ENCODE results near the gene FEM1B.

The FEM1B gene

DNA sequence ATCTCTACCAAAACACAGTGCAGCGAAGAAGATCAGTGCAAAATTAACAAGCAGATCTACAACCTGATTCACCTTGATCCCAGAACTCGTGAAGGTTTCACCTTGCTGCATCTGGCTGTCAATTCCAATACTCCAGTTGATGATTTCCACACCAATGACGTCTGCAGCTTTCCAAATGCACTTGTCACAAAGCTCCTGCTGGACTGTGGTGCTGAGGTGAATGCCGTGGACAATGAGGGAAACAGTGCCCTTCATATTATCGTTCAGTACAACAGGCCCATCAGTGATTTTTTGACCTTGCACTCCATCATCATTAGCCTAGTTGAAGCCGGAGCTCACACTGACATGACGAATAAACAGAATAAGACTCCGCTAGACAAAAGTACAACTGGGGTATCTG, 13.2 kb downstream of the FEM1B start:
- Histone ChIP-seq H3K4me3 (ENCODE audit: low read length) (no peak overlapping the region), H3K9ac (ENCODE audit: low read length) (no peak overlapping the region), H3K36me3 (ENCODE audit: control insufficient read depth, low read depth, low read length) (peaks cover 33% of the 10 kb centered on the region)

DNA sequence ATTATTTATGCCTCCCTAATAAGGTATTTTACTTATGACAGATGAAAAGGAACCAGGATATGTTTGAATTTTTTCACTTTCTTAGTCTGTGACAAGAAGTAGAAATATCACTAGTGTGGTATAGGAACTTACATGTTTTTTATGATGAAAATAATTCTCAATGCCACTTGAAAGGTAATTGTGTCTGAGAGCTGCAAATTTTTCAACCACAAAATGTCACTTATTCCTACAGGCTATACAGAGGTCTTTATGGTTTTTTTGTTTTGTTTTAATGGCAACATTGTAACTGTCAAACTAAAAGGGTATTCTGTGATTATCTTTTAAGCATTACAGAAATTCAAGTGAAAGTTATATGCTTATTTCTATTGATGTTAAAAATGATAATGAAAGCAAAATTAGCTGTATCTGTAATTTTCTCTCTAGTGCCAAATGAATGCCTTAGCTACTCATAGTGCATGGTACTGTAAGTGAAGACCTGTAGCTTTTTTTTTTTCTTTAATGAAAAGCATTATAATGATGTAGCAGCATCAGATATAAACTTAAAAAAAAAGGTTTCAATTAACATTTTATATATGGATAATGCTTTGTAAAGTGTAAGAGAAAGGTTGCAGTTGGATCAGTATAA, 14.7 kb downstream of the FEM1B start:
- H3K9me3 ChIP-seq (ENCODE audit: control insufficient read depth, low read depth, low read length) = no peaks in the 10 kb centered on the region
- H3K27me3 ChIP-seq (ENCODE audit: control insufficient read depth, insufficient read depth, low read length) = no peaks in the 10 kb centered on the region
- H3K9ac ChIP-seq (ENCODE audit: low read length) = no peak overlapping the region
- H3K4me1 ChIP-seq (ENCODE audit: control insufficient read depth, low read depth, low read length) = peaks cover 12% of the 10 kb centered on the region
- H3K4me3 ChIP-seq (ENCODE audit: low read length) = no peak overlapping the region
- H3K27ac ChIP-seq (ENCODE audit: low read length) = no peak overlapping the region
- peaks cover 33% of the 10 kb centered on the region for H3K36me3 ChIP-seq (ENCODE audit: control insufficient read depth, low read depth, low read length)

More for the DNA sequence above, 13.2 kb downstream of the FEM1B start:
- Histone ChIP-seq H3K4me1 (ENCODE audit: control insufficient read depth, low read depth, low read length) (peaks cover 16% of the 10 kb centered on the region), H3K27me3 (ENCODE audit: control insufficient read depth, insufficient read depth, low read length) (no peaks in the 10 kb centered on the region), H3K9me3 (ENCODE audit: control insufficient read depth, low read depth, low read length) (no peaks in the 10 kb centered on the region), H3K27ac (ENCODE audit: low read length) (no peak overlapping the region)

DNA sequence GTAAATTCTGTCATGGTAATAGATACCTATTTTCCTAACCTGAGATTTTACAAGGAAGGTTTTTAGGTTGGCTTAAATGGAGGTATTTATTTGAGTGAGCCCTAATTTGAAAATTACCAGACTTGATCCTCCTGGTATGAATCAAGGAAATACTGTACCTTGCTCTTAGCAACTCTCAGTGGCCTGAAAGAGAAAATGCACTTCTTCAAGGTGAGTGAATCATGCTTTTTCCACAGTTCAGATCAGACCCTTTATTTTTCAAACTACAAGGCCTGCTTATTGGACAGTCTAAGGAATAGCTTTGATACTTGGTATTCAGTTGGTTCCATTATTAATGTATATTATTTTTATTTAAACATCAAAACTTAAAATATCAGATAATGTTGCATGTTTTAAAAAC, 15.4 kb downstream of the FEM1B start:
- no peaks in the 10 kb centered on the region for H3K9me3 ChIP-seq (ENCODE audit: control insufficient read depth, low read depth, low read length)
- H3K27ac ChIP-seq (ENCODE audit: low read length) = no peak overlapping the region
- H3K4me3 ChIP-seq (ENCODE audit: low read length) = no peak overlapping the region
- H3K4me1 ChIP-seq (ENCODE audit: control insufficient read depth, low read depth, low read length) = peaks cover 11% of the 10 kb centered on the region
- no peak overlapping the region for H3K9ac ChIP-seq (ENCODE audit: low read length)
- peaks cover 33% of the 10 kb centered on the region for H3K36me3 ChIP-seq (ENCODE audit: control insufficient read depth, low read depth, low read length)
- no peaks in the 10 kb centered on the region for H3K27me3 ChIP-seq (ENCODE audit: control insufficient read depth, insufficient read depth, low read length)

DNA sequence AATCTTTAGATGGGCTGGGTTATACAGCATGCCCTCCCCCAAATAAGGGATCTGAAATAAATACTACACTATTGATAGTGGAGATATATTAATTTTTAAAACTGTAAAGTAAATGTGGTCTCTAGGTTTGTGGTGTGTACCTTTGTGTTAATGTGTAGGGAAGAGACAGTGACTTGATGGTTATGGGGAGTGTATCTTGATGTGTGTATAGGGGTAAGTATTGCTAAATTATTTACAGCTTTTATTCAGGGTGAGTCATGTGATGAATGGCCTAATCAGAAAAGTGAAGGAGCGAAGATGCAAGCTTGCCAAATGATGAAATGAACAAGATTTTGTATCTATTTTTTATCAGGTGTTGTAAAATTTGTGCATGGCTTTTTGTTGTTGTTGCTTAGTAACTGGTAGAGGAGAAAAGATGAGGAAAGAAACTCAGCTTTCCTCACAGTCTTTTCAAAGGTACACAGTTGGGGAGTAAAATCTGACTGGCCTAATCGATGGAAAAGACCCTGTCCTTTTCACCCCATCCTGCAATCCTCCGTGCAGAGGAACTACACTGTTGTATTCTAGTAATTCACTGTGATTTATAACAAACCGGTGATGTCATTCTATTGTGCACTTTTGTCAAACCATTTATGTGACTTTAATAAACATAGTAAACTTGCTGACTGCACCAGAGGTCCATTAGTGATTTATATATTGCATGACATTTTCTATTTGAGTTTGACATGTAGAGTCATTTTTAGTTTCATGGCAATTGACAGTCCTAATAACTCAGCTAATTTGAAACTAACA, 17.7 kb downstream of the FEM1B start:
- no peaks in the 10 kb centered on the region for H3K9me3 ChIP-seq (ENCODE audit: control insufficient read depth, low read depth, low read length)
- H3K27ac ChIP-seq (ENCODE audit: low read length) = no peak overlapping the region
- peaks cover 22% of the 10 kb centered on the region for H3K36me3 ChIP-seq (ENCODE audit: control insufficient read depth, low read depth, low read length)
- H3K4me3 ChIP-seq (ENCODE audit: low read length) = no peak overlapping the region
- no peak overlapping the region for H3K9ac ChIP-seq (ENCODE audit: low read length)
- H3K27me3 ChIP-seq (ENCODE audit: control insufficient read depth, insufficient read depth, low read length) = no peaks in the 10 kb centered on the region
- H3K4me1 ChIP-seq (ENCODE audit: control insufficient read depth, low read depth, low read length) = peaks cover 7% of the 10 kb centered on the region

DNA sequence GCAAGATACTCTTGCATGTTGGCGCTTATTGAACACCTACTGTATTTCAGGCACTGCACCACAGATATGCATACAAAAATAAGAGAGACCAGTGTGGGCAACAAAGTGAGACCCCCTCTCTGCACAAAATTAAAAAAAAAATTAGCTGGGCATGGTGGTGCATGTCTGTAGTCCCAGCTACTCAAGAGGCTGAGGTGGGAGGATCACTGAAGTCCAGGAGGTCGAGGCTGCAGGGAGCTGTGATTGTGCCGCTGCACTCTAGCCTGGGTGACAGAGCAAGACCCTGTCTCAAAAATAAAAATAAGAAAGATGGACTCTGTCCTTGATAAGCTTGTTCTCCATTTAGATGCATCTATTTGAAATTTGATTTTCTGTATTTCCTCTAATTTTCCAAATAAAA, 20.8 kb downstream of the FEM1B start:
- no peak overlapping the region for H3K27ac ChIP-seq (ENCODE audit: low read length)
- H3K4me1 ChIP-seq (ENCODE audit: control insufficient read depth, low read depth, low read length) = peaks cover 3% of the 10 kb centered on the region
- peaks cover 4% of the 10 kb centered on the region for H3K36me3 ChIP-seq (ENCODE audit: control insufficient read depth, low read depth, low read length)
- no peaks in the 10 kb centered on the region for H3K27me3 ChIP-seq (ENCODE audit: control insufficient read depth, insufficient read depth, low read length)
- H3K9ac ChIP-seq (ENCODE audit: low read length) = no peak overlapping the region
- H3K9me3 ChIP-seq (ENCODE audit: control insufficient read depth, low read depth, low read length) = no peaks in the 10 kb centered on the region
- H3K4me3 ChIP-seq (ENCODE audit: low read length) = no peak overlapping the region

DNA sequence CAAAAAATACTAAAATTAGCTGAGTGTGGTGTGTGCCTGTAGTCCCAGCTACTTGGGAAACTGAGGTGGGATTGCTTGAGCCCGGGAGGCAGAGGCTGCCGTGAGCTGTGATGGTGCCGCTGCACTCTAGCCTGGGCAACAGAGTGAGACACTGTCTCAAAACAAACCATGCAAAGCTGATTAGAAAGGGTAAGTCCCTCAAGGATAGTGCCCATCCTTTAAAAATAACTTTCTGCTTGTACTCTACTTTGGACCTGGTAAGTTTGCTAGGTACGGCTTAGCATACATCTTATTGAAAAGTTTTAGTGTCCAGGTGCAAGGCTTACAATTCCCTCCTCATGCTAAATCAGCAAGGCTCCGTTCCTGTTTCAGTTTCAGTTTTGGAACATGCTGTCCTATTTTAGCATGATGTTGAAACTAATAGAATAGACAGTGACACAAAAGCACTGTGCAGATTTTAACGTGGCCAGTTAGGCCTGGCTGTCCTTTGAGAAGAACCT, 21.4 kb downstream of the FEM1B start:
- Histone ChIP-seq H3K4me3 (ENCODE audit: low read length) (no peak overlapping the region), H3K4me1 (ENCODE audit: control insufficient read depth, low read depth, low read length) (peaks cover 1% of the 10 kb centered on the region), H3K27ac (ENCODE audit: low read length) (no peak overlapping the region), H3K9ac (ENCODE audit: low read length) (no peak overlapping the region), H3K9me3 (ENCODE audit: control insufficient read depth, low read depth, low read length) (no peaks in the 10 kb centered on the region), H3K27me3 (ENCODE audit: control insufficient read depth, insufficient read depth, low read length) (no peaks in the 10 kb centered on the region), H3K36me3 (ENCODE audit: control insufficient read depth, low read depth, low read length) (peaks cover 4% of the 10 kb centered on the region)

DNA sequence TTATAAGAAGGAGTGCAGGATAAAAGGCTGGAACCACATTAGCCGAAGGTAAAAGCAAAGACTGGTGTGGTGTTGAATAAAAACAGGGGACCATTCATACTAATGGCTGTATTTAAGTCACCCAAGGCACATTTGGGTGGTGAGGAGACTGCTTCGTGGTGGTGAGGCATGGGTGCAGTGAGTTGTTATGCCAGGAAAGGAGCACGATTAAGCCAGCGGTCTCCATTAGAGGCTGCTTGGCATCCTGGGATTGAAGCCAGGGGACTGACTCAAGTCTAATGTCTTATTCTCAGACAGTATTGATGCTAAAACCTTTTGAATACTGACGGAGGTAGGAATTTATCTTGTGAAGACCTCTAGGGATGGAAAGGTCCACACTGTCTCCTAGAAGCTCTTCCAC, 21.9 kb downstream of the FEM1B start:
- Histone ChIP-seq H3K27me3 (ENCODE audit: control insufficient read depth, insufficient read depth, low read length) (no peaks in the 10 kb centered on the region), H3K4me3 (ENCODE audit: low read length) (no peak overlapping the region), H3K9me3 (ENCODE audit: control insufficient read depth, low read depth, low read length) (no peaks in the 10 kb centered on the region), H3K27ac (ENCODE audit: low read length) (no peak overlapping the region), H3K9ac (ENCODE audit: low read length) (no peak overlapping the region), H3K4me1 (ENCODE audit: control insufficient read depth, low read depth, low read length) (peaks cover under 1% of the 10 kb centered on the region), H3K36me3 (ENCODE audit: control insufficient read depth, low read depth, low read length) (peaks cover 4% of the 10 kb centered on the region)

DNA sequence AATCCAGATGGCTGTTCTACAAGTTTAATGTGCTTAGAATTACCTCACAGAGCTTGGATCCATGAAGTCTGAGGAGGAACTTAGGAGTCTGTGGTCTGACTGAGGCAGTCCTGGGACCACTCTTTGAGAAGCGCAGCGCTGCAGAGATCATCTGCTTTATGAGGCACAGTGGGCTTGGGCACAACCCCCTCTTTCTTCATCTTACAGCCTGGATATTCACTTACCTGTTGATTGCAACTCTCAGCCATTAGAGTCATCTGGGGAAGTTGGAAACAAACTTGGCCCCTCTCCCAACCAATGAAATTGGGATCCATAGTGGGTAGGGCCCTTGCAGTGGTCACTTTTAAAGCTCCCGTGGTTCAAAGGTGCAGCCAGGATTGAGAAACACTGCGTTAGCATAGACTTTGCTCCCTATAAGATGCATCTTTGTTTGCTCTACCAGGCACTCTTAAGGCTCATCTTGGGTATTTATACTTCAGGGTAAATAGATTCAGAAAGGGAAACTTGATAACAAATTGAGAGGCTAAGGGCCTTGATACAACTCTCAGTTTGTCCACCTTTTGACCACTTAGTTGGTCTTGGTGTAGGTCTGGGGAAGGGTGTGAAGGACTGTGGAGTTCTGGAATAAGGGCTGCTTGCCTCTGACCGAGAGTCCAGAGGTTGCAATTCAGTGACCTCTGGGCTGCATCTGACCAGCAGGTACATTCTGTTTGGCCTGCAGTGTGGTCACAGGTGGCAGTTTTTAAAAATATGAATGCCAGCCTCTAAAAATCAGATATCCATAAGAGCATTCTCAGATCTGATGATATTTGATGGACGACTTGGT, 22.8 kb downstream of the FEM1B start:
- Histone ChIP-seq H3K27me3 (ENCODE audit: control insufficient read depth, insufficient read depth, low read length) (no peaks in the 10 kb centered on the region), H3K4me3 (ENCODE audit: low read length) (no peak overlapping the region), H3K36me3 (ENCODE audit: control insufficient read depth, low read depth, low read length) (peaks cover 1% of the 10 kb centered on the region), H3K9me3 (ENCODE audit: control insufficient read depth, low read depth, low read length) (no peaks in the 10 kb centered on the region), H3K4me1 (ENCODE audit: control insufficient read depth, low read depth, low read length) (peaks cover 4% of the 10 kb centered on the region), H3K27ac (ENCODE audit: low read length) (no peak overlapping the region), H3K9ac (ENCODE audit: low read length) (no peak overlapping the region)

DNA sequence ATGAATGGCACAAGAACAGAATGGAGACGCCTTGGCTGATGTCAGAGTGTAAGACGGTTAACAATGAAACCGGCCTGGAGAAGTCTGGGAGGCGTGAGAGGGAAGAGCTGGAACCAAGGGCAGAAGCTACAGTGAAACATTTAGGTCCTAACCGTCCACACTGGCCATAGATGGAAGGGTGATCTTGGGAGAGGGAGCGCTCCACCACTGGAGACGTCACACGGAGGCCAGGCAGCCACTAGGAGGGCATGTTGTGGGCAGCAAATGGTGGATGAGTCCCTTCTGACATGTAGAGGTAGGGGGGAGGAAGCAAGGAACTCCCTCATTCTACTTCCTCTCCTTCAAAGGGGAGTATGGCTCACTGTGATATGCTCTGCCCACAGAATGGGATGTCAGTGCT, 23.8 kb downstream of the FEM1B start:
- H3K27me3 ChIP-seq (ENCODE audit: control insufficient read depth, insufficient read depth, low read length) = no peaks in the 10 kb centered on the region
- H3K4me3 ChIP-seq (ENCODE audit: low read length) = no peak overlapping the region
- no peak overlapping the region for H3K27ac ChIP-seq (ENCODE audit: low read length)
- no peak overlapping the region for H3K9ac ChIP-seq (ENCODE audit: low read length)
- no peaks in the 10 kb centered on the region for H3K9me3 ChIP-seq (ENCODE audit: control insufficient read depth, low read depth, low read length)
- H3K36me3 ChIP-seq (ENCODE audit: control insufficient read depth, low read depth, low read length) = no peaks in the 10 kb centered on the region
- H3K4me1 ChIP-seq (ENCODE audit: control insufficient read depth, low read depth, low read length) = peaks cover 8% of the 10 kb centered on the region

DNA sequence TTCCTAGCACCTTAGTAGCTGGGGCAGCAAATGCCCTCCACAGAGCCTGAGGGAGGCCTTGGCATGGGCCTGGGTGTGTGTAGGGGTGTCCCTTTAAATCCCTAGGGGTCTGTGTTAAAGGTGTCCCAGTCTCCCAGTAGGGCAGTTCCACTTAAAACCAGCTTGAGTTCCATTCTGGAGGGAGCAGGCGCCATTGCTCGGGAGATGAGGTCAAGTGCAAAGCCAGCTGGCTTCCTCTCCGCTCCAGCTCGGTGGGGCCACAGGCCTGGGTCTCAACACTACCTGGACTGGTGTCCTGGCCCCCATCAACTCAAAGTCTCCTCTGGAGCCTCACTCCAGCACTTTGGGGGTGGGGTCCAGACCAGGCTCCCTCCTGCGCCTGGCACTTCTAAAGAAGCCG, 25.2 kb downstream of the FEM1B start:
- Histone ChIP-seq H3K36me3 (ENCODE audit: control insufficient read depth, low read depth, low read length) (no peaks in the 10 kb centered on the region), H3K4me3 (ENCODE audit: low read length) (no peak overlapping the region), H3K27me3 (ENCODE audit: control insufficient read depth, insufficient read depth, low read length) (no peaks in the 10 kb centered on the region), H3K27ac (ENCODE audit: low read length) (no peak overlapping the region), H3K4me1 (ENCODE audit: control insufficient read depth, low read depth, low read length) (peaks cover 18% of the 10 kb centered on the region), H3K9me3 (ENCODE audit: control insufficient read depth, low read depth, low read length) (no peaks in the 10 kb centered on the region), H3K9ac (ENCODE audit: low read length) (no peak overlapping the region)

DNA sequence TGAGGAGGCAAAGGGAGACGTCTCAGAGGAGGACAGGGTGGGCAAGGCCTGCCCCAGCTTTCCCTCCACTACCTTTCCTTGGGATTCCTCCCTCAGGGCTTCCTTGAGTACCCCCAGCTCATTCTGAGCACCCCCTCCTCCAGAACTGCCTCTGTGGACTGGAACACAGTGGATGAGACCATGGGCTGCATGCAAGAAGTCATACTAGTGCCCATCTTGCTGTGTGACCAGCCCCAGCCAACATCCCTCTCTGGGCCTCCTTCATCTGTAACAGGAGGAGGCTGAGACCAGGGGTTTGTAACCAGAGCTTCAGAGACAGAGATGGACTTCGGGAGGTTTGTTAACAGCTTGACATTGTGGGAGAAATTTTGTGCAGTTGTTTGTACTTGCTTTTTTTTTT, 25.6 kb downstream of the FEM1B start:
- Histone ChIP-seq H3K36me3 (ENCODE audit: control insufficient read depth, low read depth, low read length) (no peaks in the 10 kb centered on the region), H3K27ac (ENCODE audit: low read length) (no peak overlapping the region), H3K9me3 (ENCODE audit: control insufficient read depth, low read depth, low read length) (no peaks in the 10 kb centered on the region), H3K4me3 (ENCODE audit: low read length) (no peak overlapping the region), H3K4me1 (ENCODE audit: control insufficient read depth, low read depth, low read length) (peaks cover 18% of the 10 kb centered on the region), H3K27me3 (ENCODE audit: control insufficient read depth, insufficient read depth, low read length) (no peaks in the 10 kb centered on the region), H3K9ac (ENCODE audit: low read length) (no peak overlapping the region)
